HG02678 (cell line): Measurements from ENCODE around the gene ADTRP.

Experiments
- ATAC-seq: cut with Tn5 transposase; IDR thresholded peaks from one replicate; pipeline ENCODE4 v1.9.1; 2021; ENCODE audit warnings: mild to moderate bottlenecking, moderate library complexity; ENCODE audit not compliant: unreplicated experiment

Gene ADTRP

GRCh38 chr6:11758878-11759277, 19.7 kb downstream of the ADTRP start:
- ATAC-seq, result no peak

- ATAC-seq, result no peak
Observed at GRCh38 chr6:11756726-11757125, 21.9 kb downstream of the ADTRP start.

- ATAC-seq, result no peak
Observed at GRCh38 chr6:11756292-11756691, 22.3 kb downstream of the ADTRP start.

GRCh38 chr6:11755725-11756124, 22.9 kb downstream of the ADTRP start:
- no peak for ATAC-seq

GRCh38 chr6:11754625-11755271, 23.9 kb downstream of the ADTRP start:
- ATAC-seq, result no peak

- ATAC-seq, result no peak
Observed at GRCh38 chr6:11753798-11754197, 24.8 kb downstream of the ADTRP start.

GRCh38 chr6:11752360-11752759, 26.2 kb downstream of the ADTRP start:
- ATAC-seq, result no peak

- ATAC-seq, result no peak
Observed at GRCh38 chr6:11750682-11751081, 27.9 kb downstream of the ADTRP start.

- no peak for ATAC-seq
Observed at GRCh38 chr6:11748591-11749210, 29.9 kb downstream of the ADTRP start.

- no peak for ATAC-seq
Observed at GRCh38 chr6:11747021-11747420, 31.6 kb downstream of the ADTRP start.

GRCh38 chr6:11744753-11745152, 33.9 kb downstream of the ADTRP start:
- no peak for ATAC-seq

- no peak for ATAC-seq
Observed at GRCh38 chr6:11744101-11744500, 34.5 kb downstream of the ADTRP start.

GRCh38 chr6:11740875-11741274, 37.7 kb downstream of the ADTRP start:
- ATAC-seq, result no peak

GRCh38 chr6:11738661-11739375, 39.8 kb downstream of the ADTRP start:
- ATAC-seq, result no peak

- ATAC-seq, result no peak
Observed at GRCh38 chr6:11738234-11738633, 40.4 kb downstream of the ADTRP start.

GRCh38 chr6:11736601-11737000, 42.0 kb downstream of the ADTRP start:
- no peak for ATAC-seq

- no peak for ATAC-seq
Observed at GRCh38 chr6:11734861-11735613, 43.6 kb downstream of the ADTRP start.

- peak; percentile 68 for ATAC-seq
Observed at GRCh38 chr6:11732036-11732631, 46.5 kb downstream of the ADTRP start.

- no peak for ATAC-seq
Observed at GRCh38 chr6:11731423-11731822, 47.2 kb downstream of the ADTRP start.

- ATAC-seq, result peak; percentile 74
Observed at GRCh38 chr6:11730641-11731040, 48.0 kb downstream of the ADTRP start.

- ATAC-seq, result no peak
Observed at GRCh38 chr6:11729076-11729475, 49.5 kb downstream of the ADTRP start.
